ENCODE results near the gene TMEM161A.
"Not testable (repeated sequence)": the region's sequence is repeated elsewhere in the genome, so short reads cannot be mapped to it uniquely, and the experiment has no call there.

Gene TMEM161A

DNA sequence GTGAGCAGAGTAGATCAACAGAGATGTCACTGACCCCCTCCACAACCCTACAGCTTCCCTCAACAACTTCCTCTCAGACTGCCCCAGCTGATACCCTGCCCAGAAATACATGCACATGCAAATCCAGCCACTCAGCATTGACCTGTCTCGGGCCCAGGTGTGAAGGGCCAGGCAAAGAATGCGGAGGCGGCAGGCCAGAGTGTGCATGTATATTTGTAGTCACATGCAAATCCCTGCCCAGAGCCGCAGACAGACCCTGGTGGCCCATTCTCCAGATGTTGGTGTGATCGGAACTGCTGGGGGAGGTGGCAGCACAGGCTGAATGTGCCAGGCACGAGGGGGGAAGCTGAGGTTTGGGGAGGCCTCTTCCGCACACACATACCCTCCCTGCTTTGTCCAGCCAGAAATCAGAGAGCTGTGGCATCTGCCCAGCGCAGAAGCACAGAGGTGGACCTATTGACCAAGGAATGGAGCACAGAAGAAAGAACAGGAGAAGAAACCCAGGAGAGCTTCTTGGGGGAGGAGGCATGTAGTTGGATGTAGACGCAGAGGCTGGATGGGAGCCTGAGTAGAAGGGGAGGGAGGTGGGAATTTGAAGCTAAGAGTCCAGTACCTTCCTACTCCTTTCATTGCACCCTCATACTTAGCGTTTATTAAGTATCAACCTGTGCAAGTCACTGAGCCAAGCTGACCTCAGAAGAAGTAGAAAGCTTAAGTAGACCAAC is 17.4 kb upstream of the TMEM161A start:
- DNase-seq = no peak

DNA sequence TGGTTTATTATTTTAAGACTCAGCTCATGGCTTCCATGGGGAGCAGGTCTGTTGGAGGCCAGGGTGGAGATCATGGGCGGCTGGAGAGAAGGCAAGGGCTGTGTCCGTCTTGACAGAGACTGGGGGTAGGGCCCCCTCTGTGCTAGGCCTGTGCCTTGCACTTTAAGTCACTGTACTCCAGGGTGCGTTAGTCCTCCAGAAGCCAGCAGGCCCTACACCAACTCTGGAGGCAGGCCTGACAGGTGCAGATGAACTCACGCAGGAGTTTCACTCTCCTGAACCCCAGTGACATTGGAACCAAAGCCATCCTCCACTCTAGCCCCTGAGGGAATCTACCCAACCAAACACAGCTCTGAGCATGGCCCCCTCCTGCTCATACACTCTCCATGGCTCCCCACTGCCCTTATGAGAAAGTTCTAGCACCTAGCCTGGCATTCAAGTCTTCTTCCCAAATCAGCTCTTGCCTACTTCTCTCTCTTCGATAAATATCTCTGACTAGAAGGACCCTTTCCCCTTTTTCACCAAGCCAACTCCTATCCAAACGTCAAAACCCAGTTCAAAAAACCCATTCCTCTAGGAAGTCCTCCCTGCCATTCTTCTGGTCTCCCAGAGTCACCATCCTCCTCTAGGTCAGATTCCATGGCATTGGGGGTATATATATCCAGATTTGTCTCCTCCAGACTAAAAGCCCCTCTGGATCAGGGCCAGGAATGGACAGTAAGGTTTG is 16.7 kb upstream of the TMEM161A start:
- DNase-seq = no peak

DNA sequence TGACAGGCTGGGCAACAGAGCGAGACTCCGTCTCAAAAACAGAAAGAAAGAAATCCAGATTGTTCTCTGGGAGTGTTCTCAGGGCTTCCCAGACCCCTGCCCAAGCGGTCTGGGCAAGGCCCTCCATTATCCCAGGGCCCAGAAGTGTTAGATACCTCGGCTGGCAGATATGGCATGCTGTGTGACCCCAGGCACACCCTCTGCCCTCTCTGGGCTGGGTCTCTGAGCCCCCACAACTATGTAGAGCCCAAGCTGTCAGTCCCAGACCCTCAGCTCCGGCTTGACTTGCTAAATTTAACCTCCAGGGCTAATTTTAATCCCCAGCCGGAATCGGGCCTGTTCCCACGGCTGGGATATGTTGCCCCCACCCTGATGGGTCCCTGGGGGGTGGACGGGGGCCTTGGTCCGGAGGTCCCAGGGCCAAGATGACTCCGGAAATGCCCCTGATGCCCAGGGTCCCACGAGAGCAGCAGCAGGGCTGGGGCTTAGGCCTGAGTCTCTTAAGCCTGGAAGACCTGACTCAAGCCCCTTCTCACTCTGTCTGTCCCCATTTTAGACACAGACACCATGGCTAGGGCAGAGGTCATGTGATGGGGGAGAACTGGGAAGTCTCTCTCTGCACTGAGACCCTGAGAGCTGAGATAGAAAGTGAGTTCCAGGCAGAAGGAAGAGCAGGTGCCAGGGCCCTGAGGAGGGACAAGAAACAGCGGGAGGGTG is 14.5 kb upstream of the TMEM161A start:
- DNase-seq = no peak

DNA sequence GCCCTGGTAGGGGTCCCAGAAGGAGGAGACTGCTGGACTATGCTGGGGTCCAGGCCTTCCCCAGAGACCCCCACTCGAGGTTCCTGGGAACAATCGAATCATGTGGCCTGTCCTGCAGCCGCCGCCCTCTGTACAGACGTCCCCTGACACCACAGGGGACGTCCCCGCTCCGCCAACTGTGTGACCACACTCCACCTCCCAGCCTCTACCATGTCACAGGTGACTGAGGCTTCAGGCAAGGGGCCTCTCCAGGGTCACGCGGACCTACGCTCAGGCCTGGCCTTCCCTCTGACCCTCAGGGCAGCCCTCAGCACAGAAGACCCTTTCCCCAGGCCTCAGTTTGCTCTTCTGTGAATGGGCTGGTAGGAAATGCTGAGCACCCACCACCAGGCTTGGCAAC is 13.1 kb upstream of the TMEM161A start:
- no peak for DNase-seq

DNA sequence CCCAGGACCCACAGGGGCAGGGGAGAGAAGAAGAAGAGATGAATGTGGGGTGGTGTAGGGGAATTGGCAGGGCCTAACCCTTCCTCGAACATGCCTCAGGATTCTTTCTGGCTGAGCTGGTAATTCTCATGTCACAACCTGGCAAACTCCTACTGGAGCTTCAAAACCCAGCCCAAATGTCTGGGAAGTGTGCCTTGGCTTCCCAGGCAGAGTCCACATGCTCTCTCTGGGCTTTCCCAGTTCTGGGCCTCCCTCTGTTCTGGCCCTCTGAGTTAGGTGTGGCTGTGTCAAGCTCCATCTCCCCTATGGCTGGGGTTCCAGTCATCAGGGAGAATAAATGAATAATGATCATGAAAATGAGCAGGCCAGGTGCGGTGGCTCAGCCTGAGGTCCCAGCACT is 11.2 kb upstream of the TMEM161A start:
- no peak for DNase-seq

DNA sequence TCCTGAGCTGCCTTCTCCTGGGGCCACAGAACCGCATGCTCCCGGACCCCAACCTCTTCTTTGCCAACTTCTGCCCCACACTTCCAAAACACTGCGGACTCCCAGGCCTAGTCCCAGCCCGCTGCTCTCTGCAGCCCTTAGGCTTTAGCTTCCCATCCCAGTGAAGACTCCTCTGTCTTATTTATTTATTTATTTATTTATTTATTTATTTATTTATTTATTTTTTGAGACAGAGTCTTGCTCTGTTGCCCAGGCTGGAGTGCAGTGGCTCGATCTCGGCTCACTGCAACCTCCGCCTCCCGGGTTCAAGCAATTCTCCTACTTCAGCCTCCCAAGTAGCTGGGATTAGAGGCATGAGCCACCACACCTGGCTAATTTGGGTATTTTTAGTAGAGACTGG is 10.2 kb upstream of the TMEM161A start:
- DNase-seq = not testable (repeated sequence)

DNA sequence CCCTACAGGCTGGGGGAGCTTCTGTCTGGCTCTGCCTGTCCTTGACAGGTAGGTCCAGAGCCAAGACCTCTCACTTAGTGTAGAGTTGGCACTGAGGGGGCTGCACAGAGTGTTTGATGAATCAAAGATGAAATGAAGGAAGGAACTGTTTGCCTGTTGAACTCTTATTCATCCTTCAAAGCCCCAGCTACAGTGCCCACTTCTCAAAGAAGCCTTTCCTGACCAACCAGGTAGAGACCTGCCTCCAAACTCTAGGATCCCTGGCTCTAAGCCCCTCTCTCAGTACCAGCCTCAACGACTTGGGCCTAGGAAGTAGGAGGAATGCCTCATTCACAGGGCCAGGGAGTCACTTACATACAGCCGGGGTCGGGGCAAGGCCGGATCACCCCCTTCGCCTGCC is 9.1 kb upstream of the TMEM161A start:
- DNase-seq = no peak

DNA sequence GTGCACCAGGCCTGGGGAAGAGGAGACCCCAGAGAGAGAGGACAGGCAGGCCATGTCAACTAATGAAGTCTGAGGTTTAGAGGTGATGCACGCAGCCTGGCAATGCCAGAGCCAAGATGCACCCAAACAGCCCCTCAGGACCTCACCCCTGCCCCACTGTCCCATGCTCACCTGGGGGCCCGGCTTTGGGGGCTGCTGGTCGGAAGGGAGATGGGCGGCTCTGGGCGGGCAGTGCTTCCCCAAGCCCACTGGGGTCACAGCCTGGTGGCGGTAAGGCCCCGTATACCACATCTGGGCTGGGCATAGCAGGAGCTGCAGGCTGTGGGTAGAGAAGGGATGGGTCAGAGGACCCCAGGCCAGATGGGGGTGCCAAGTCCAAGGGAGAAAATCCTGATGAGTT is 8.6 kb upstream of the TMEM161A start:
- DNase-seq = no peak

DNA sequence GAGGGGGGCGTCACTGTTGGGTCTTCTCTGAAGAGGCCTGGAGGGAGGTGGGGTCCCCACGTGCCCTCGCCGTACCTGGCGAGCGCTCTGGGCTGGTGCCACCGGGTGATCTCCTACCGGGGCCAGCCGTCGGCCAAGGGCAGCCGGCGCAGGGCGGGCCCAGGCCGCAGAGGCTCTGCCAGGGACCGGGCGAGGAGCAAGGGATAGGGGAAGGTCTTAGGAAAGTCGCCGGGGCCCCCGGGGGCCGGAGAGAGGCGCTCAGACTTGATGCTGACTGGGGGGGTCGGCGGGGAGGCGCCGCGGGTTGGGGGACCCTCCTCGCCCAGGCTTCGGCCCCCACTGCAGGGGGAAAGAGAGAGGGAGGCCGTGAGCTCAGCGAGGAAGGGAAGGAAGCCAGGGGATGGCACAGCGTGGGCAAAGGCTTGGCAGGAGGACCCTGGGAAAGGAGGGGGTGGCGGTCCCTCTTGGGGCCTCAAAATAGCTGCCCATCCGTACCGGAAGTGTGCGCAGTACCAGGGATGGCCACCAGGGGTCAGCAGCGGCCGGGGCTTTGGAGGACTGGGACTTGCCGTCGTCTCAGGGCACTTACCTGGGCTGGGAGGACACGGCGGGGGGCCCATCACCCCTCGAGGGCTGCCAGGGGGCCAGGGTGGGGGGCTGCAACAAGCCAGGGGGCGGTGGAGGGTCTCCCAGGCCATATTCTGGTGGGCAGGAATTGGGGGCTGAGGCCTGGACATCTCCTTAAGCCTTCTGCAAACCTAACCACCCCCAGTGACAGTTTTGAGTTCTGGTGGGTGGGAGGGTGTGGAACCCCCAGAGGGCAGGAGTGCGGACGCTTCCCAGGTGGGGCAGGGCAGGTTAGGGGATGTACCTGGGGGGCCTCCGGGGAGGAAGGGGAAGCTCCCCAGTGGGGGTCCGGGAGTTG is 7.7 kb upstream of the TMEM161A start:
- peak; percentile 56 to 82 (median 76) for DNase-seq

DNA sequence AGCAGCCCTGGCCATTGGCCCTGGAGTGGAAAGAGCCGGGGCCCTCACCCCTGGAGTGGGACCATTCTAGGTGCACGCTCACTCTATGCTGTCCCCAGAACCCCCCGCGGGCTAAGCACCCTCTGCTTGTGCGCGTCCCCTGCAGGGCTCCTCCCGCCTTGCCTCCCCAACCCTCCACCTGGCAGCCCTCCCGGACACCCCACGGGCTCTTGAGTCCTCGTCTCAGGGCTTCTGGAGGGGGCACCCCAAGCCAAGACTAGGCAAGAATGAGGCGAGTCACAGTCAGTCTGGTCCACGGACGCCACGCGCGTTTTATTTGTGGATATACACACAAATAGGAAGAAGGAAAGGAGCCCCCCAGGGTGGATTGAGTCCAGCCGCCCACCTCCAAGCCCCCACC is 7.0 kb upstream of the TMEM161A start:
- no peak for DNase-seq

DNA sequence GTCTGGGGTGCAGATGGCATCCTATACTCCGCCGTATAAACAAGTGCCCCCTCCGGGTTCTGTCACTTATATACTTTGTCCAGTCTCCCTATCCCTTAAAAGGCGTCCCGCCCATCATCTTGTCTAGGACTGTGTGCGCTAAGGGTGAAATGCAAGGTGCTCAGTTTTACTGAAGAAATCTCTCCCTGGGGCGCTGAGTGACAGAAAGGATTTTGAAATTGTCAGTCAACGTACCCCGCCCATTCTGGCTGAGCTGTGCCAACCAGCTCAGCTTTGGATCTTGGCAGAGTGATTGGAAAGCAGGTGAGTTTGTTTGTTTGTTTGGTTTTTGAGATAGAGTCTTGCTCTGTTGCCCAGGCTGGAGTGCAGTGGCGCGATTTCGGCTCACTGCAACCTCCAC is 4.1 kb upstream of the TMEM161A start:
- no peak for DNase-seq

DNA sequence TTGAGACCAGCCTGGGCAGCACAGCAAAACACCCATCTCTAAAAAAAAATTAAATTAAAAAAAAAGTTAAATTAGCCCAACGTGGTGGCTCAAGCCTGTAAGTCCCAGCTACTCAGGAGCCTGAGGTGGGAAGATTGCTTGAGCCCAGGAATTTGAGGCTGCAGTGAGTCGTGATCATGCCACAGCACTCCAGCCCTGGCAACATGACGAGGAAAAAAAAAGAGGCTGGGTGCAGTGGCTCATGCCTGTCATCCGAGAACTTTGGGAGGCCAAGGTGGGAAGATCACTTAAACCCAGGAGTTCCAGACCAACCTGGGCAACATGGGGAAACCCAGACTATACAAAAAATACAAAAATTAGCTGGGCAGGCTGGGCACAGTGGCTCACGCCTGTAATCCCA is 2.2 kb upstream of the TMEM161A start:
- no peak for DNase-seq

DNA sequence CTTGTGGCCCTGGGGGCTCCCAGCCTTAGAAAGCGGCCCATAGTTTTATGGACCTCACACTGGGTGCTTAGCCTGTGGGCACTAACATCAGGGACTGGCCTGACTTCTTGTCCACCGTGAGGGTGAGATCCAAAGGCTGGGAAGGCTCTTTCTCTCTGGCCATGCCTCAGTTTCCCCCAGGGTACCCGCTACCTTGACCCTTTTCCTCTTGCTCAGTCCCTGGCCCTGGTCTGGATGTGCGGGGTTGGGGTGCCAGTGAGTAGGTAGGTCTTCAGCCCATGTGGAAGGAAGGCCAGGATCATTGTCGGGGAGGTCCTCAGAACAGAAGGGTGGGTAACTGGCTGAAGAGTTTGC is 1.6 kb upstream of the TMEM161A start:
- no peak for DNase-seq

DNA sequence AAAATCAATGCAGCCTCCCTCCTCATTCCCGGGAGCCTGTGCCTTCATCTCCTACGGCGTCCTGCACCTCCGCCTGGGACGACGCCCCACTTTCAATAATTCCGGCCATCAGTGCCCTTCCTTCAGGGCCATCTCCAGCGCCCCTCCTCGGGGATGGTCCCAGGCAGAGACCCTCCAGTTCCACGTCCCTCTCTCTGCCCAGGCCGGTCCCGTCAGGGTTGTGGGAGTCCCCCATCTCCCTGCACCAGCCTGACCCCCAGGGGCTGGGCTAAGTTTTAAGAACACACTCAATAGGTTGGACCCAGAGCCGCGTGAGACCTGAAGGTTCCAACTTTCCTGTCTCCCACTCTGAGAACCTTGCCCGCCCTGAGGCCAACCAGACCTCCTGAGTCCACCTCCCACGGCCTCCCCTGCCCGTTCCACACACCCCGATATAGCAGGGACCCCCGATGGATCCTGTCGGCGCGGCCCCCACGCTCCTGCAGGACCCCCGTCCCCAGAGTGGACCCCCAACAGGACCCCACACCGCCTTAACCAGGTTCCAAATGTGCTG is 646 bp downstream of the TMEM161A start:
- no peak for DNase-seq

DNA sequence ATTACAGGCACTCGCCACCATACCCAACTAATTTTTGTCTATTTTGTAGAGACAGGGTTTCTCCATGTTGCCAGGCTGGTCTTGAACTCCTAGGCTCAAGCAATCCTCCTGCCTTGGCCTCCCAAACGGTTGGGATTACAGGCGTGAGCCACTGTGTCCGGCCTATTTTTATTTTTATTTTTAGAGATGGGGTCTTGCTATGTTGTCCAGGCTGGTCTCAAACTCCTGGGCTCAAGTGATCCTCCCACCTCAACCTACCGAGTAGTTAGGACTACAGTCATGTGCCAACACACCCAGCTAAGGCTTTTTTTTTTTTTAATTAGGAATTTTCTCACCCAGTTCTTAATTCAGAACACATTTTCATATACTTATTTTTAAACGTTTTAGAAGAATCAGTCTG is 2.6 kb downstream of the TMEM161A start:
- DNase-seq = not testable (repeated sequence)

DNA sequence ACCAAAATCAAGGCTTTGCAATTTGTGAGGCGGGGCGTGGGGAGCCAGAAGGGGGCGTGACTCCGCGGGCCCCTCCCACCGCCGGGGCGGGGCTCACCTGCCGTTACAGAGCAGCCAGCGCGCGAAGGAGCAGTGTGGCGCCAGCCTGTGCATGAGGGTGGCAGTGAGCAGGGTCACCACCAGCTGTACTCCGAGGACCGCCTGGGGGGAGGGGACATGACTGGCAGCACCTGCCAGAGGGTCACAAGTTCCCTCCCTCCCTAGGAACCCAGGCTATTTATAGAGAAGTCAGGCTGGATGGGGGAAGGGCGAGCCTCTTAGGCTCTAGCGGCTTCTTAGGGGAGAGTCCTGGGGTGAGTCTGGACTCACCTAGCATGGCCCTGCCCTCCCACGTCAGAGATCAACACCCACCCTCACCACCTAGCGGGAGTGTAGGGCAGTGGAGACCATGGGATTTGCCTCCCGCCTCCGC is 3.6 kb downstream of the TMEM161A start:
- peak in 2 of 5 donors; percentile 24 to 28 for DNase-seq

DNA sequence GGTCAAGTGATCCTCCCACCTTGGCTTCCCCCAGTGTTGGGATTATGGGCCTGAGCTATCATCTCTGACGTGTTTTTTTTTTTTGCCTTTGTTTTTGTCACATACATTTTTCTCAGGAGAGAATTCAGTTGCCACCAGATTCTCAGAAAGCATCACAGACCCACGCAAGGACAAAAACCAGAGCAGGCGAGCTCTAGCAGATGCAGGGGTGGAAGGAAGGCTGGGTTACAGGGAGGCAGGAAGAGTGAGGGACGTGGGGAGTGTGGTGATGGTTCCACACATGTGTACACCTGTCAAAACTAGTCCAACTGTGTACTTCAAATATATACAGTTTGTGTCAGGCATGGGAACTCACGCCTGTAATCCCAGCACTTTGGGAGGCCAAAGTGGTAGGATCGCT is 4.3 kb downstream of the TMEM161A start:
- no peak for DNase-seq

DNA sequence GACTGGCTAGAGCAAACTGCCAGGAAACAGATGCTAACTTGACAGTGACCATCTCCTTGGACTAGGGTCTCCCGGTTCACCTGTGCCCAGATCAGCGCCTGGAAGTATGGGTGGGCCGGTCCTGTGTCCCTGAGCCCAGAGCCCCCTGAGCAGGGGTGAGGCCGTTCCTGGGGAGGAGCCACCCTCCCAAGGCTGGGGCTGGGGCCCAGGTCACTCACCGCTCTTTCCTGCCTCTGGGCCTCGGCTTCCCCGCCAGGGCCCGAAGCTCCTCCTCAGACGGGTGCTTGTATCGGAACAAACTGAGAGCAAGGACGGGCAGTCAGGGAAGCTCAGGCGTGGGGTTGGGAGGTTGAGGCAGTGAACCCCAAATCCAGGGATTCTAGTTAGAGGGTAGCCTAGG is 5.4 kb downstream of the TMEM161A start:
- DNase-seq = no peak

DNA sequence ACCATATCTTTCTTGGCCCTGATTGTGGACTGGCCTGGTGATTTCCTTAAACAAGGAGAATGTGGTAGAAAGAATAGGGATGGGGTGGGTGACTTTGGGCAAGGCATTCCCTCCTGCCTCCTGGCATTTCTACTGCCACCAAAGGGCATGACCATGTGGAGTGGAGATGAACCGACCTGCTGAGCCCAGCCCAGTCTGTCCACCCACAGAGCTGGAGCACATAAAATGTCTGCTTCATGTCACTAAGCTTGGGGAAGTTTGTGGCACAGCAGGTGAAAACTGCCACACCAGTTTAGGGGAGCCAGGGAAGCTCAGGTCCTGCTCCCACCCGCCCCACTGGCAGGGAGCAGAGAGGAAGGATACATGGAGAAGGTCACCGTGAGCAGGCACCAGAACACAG is 6.3 kb downstream of the TMEM161A start:
- DNase-seq = no peak

DNA sequence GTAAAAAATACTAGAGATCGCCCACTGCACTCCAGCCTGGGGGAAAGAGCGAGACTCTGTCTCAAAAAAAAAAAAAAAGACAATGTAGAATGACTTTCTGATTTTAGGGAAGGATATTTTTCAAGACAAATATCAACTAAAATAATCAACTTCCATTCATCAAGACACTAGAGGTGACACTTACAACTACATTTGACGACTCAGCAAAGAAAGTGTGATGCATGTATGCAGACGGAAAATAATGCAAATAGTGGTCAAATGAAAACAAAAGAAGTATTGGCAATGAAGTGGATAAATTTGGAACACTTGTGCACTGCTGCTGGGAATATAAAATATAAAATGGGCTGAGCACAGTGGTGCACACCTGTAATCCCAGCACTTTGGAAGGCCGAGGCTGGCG is 12.2 kb downstream of the TMEM161A start:
- DNase-seq = no peak

DNA sequence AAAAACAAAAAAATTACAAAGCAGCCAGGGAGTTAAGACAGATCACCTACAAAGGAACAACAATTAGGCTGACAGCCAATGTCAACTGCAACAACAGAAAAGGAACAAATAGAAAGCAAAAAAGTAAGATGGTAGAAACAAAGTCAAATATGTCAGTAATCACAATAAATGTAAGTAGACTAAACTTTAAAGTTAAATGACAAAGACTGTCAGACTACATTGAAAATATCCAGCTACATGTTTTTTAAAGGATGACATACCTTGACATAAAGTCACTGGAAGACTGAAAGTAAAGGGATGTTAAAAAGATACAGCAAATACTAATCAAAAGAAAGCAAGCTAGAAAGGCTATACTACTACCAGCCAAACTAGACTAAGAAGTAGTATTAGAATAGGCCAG is 14.9 kb downstream of the TMEM161A start:
- no peak for DNase-seq

DNA sequence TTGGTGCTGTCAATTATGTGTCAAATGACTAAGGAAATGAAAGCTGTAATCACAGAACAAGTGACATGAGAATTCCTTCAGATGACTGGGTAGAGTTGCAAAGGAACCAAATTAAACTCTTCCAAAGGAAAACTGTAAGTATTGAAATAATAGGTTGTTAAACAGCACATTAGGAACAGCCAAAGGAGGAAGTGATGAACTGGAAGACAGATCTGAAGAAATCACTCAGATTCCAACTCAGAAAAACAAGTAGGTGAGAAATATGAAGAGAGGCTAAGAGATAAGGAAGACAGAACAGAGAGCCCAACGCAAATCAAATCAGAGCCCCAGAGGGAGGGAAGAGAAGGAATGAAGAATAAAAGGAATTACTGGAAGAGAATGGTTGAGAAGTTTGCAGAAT is 15.4 kb downstream of the TMEM161A start:
- no peak for DNase-seq

DNA sequence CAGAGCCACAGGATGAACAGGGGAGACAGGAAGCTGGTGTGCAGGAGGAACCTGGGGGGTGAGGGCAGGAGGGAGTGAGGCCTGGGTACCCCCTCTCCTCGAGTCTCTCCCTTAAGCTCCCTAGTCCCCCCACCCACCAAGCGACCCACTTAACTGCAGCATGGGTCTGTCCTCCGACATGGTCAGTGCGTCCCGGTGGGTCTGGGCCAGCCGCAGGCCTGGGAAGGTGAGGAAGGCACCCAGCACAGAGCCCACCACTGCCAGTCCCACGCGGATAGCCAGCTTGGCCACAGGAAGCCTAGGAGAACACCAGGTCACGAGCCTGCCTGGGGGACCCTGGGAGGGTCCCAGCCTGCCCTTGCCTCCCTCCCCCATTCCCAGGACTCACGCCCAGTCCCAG is 16.9 kb downstream of the TMEM161A start:
- DNase-seq = no peak
